ENCODE data around the gene ZNF483.

GRCh38 chr9:111475195-111475594 is 49.8 kb upstream of the ZNF483 start:
- TF ChIP-seq CTCF (IDR thresholded peaks at IDR 0.05 in 8 of 11, conservative IDR thresholded peaks at IDR 0.05 in 3 of 11), result no peak
- TF ChIP-seq POLR2A (IDR thresholded peaks at IDR 0.05), result no peak
